ENCODE data around the gene RNF145.
"Not testable (repeated sequence)": the region's sequence is repeated elsewhere in the genome, so short reads cannot be mapped to it uniquely, and the experiment has no call there.

Gene RNF145

DNA sequence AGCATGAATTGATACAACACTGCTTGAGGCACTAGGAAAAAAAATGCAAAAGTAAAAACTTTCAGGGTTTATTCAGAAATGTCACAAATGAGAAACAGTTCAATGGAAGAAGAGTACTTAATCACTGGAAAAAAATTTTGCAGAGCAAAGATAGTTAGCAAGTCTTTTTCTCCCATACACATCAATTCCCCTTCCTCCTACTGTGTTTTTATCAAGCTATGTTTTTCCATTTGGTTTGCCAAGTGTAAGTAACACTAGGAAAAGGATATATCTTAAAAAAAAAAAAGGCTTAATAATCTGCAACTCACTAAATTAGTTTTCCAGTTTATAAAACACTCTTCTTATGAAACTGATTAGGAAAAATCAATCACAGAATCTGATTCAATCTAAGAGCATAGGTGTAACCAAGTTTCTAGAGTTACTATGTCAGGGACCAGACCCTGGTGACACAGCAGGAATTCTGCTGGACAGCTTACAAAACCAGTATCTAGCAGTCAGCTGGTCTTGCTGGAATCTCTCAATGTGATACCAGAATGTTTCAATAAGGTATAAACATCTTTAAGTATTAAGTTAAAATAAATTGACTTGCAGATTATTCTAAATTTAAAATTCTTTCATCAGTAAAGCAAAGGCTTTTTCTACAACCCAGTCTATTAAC is 34.7 kb downstream of the RNF145 start:
- peak overlapping the region; percentile 76 for H3K27ac Mint-ChIP-seq
- no peak overlapping the region for H3K4me3 Mint-ChIP-seq
- H3K27me3 Mint-ChIP-seq, result no peaks in the 10 kb centered on the region
- ATAC-seq (ENCODE audit: low read depth) (no peak), DNase-seq (ENCODE audit: low spot score in 2 of 2) (no peak)
- no peaks in the 10 kb centered on the region for H3K9me3 Mint-ChIP-seq
- peaks cover 6% of the 10 kb centered on the region for H3K4me1 Mint-ChIP-seq
- peaks cover 2% of the 10 kb centered on the region for H3K36me3 Mint-ChIP-seq

DNA sequence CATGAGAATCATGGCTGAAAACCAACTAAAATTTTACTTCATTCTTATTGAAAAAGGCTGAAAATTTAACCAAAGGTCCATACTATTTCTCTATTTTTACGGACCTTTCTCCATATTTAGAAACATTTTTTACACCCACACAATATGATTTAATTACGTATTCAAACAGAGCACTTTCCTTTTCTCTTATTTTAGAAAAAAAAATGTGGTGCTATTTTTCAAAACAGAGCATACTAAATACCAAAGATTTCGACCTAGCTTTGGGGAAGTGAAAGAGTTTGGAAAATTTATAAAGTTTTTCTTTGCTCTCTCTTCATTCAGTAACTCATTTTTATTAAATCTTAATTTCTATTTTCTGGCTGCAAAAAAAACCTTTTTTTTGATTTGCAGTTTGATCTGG is 38.1 kb downstream of the RNF145 start:
- ATAC-seq (ENCODE audit: low read depth) (peak; percentile 35), DNase-seq (ENCODE audit: low spot score in 2 of 2) (no peak)
- no peaks in the 10 kb centered on the region for H3K27me3 Mint-ChIP-seq
- H3K27ac Mint-ChIP-seq, result peak overlapping the region; percentile 20
- H3K9me3 Mint-ChIP-seq, result no peaks in the 10 kb centered on the region
- H3K4me3 Mint-ChIP-seq, result no peak overlapping the region
- H3K36me3 Mint-ChIP-seq, result peaks cover 7% of the 10 kb centered on the region
- peaks cover 8% of the 10 kb centered on the region for H3K4me1 Mint-ChIP-seq

DNA sequence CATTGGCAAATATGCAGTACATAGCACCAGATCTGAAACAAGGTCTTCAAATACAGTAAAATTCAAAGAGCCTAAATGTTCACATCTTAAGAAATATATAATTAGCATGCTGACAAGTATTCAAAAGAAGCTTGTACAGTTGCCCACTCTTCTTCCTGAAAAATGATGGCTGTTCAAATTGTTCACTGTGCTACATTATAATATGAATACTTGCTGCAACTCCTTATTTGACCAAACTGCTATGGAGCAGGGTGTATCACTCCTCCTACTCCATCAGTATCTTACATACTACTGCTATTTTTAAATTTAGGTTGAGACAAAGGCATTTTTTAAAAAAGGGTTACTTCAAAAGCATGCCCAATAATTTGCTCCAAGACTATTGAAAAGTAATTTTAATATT is 39.3 kb downstream of the RNF145 start:
- DNase-seq (ENCODE audit: low spot score in 2 of 2), result no peak
- no peak for ATAC-seq (ENCODE audit: low read depth)
- no peaks in the 10 kb centered on the region for H3K9me3 Mint-ChIP-seq
- no peaks in the 10 kb centered on the region for H3K27me3 Mint-ChIP-seq
- H3K27ac Mint-ChIP-seq, result peak overlapping the region; percentile 55
- H3K4me3 Mint-ChIP-seq, result no peak overlapping the region
- H3K36me3 Mint-ChIP-seq, result peaks cover 13% of the 10 kb centered on the region
- H3K4me1 Mint-ChIP-seq, result peaks cover 8% of the 10 kb centered on the region

DNA sequence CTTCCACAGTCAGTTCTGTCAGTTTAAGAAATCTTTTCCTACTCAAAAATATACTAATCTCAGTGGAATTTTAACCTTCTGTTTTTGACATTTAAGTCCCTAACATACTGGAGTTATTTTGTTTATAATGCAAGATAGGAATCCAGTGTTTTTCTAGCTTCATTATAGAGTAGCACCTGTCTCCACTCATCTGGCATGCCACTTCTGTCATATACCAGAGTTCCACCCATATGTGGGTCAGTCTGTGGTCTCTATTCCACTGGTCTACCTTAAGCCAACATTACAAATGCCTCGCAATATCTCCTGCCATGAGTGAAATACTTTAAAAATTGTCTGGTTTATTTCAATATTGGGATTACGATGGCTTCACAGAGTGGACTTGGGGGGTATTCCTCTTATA is 42.9 kb downstream of the RNF145 start:
- no peak for DNase-seq (ENCODE audit: low spot score in 2 of 2)
- Mint-ChIP-seq H3K4me3 (no peak overlapping the region), H3K4me1 (peaks cover 2% of the 10 kb centered on the region), H3K36me3 (peaks cover 18% of the 10 kb centered on the region), H3K9me3 (no peaks in the 10 kb centered on the region), H3K27me3 (no peaks in the 10 kb centered on the region), H3K27ac (no peak overlapping the region)
- no peak for ATAC-seq (ENCODE audit: low read depth)

DNA sequence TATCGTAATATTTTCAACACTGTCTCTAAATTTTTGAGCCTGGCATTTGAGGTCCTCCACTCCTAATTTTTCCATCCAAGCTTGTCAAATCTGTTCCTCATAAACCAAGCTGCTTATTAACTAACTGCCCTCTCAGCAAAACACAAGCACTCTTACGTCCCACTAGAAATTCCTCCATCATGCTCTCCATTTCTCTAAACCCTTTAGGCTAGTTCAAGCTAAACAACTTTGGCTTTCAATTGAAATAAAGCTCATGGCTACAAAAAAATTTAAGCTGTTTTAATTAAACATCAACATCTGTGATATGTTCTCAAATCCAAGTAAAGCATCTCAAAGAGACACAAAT is 45.7 kb downstream of the RNF145 start:
- Mint-ChIP-seq H3K4me1 (peaks cover 2% of the 10 kb centered on the region), H3K4me3 (no peak overlapping the region), H3K27ac (peak overlapping the region; percentile 7), H3K9me3 (no peaks in the 10 kb centered on the region), H3K36me3 (peaks cover 21% of the 10 kb centered on the region), H3K27me3 (no peaks in the 10 kb centered on the region)
- no peak for ATAC-seq (ENCODE audit: low read depth)
- DNase-seq (ENCODE audit: low spot score in 2 of 2), result no peak

DNA sequence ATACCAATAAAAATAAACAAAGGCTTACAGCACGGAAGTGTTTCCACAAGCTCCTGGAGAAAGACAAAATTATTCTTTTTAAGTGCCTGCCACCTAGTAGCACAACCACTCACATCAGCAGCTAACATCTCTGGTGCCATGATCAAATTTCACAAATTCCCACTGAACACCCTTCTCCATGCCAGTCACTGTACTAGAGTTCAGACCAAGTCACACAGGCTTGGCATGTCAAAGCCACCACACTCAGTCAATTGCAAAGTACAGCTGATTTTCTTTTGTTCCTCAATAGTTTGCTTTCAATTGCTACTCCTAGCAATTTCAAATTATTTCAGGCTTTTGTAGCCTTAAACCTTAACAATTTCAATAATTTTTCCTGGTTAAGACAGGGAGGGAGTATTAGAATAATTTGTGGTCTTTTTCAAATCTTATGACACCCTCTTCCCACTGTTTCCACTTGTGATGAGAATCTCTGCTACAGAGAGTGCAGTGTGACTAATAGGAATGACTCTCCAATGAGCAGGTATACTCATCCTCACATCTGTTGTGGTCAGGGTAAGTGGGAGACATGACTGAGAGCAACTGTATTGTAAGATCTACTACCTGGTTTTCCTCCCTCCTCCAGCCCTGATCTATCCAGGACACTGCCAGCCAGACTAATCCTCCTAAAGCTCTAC is 46.2 kb downstream of the RNF145 start:
- no peak for DNase-seq (ENCODE audit: low spot score in 2 of 2)

DNA sequence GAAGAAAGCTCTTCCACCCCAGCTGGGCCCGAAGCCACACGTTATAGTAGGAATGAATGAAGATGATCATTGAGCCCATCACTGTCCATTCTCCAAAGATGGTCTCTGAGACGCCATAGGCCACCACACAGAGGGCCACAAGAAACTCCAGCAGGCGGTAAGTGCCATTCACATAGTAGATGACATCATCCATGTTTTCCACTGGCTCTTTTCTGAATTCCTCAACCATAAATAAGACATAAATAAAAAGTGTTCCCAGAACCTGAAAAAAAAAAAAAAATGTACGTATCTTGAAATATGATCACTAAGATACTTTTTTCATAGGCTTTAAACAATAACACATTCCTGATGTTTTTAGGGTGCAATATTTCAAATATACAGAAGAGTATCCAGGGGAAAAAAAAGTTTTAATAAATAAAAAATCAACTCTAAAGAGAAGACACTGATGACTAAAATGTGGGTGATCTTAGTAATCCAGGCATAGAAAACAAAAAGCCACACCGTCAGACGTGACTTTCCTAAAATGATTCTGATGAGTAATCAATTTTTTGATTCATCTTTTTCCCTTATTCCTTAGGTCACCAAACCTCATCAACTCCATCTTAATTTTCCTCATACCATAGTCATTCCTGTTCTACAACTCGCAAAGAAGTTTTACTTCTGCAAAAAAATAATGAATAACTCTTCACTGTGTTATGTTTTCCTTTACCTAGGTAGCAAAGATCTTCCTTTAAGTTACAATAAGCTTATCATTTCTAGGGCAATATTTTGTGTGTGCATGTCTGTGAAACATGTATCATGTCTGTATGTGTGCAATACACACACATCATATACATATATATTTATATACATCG is 47.8 kb downstream of the RNF145 start:
- H3K4me1 Mint-ChIP-seq, result no peaks in the 10 kb centered on the region
- H3K27me3 Mint-ChIP-seq, result no peaks in the 10 kb centered on the region
- H3K36me3 Mint-ChIP-seq, result peaks cover 21% of the 10 kb centered on the region
- ATAC-seq (ENCODE audit: low read depth), result no peak
- no peak overlapping the region for H3K4me3 Mint-ChIP-seq
- no peaks in the 10 kb centered on the region for H3K9me3 Mint-ChIP-seq
- no peak for DNase-seq (ENCODE audit: low spot score in 2 of 2)
- no peak overlapping the region for H3K27ac Mint-ChIP-seq

More for the DNA sequence above, 46.2 kb downstream of the RNF145 start:
- Mint-ChIP-seq H3K27me3 (no peaks in the 10 kb centered on the region), H3K4me3 (no peak overlapping the region), H3K36me3 (peaks cover 22% of the 10 kb centered on the region), H3K4me1 (peaks cover 2% of the 10 kb centered on the region), H3K9me3 (no peaks in the 10 kb centered on the region), H3K27ac (peak overlapping the region; percentile 7)
- ATAC-seq (ENCODE audit: low read depth), result no peak

DNA sequence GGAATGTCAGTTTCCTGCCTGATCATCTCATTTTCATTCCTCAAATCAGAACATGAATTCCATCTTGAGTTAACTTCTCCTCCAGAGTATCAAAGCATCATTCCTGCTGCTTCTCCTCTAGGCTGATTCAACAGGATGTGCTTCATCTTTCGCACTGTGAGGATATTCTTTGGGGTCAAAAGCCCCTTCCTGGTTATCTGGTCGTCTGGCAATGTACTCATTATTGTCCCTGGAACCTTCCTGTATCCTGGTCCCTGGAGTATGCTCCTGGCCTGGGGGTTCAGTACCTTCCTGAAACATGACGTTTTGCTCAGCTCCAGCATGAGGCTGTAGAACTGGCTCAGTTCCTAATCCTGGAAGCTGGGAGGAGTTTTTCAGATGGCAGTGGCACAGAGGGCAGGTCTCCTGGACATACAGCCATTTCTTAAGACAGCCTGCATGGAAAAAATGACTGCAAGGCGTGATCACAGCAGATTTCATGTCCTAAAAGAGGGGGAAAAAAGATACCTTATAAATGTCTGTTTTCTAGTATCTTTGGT is 50.7 kb downstream of the RNF145 start:
- not testable (repeated sequence) for H3K9me3 Mint-ChIP-seq; H3K4me3 Mint-ChIP-seq; H3K27me3 Mint-ChIP-seq; ATAC-seq (ENCODE audit: low read depth); DNase-seq (ENCODE audit: low spot score in 2 of 2)
- H3K36me3 Mint-ChIP-seq, result peaks cover 13% of the 10 kb centered on the region
- H3K27ac Mint-ChIP-seq, result peak overlapping the region; percentile 77
- peaks cover 12% of the 10 kb centered on the region for H3K4me1 Mint-ChIP-seq

DNA sequence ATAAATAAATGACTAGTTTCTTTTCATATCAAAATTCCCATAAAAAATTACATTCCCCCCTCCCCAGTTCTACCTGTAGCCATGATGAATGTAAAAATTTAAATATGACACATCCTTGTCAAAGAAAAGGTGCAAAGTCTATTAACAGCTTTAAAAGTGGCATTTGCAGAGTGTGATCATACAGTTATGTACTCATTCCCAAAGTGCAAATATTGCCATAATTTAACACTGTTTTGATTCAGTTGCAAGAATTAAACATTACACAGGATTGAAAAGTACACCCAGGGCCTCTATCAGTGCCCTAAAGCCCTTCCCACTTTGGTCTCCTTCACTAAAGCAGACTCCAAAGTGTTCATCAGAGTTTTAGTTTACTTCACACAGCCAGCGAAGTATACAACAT is 51.8 kb downstream of the RNF145 start:
- H3K27ac Mint-ChIP-seq, result no peak overlapping the region
- H3K36me3 Mint-ChIP-seq, result peaks cover 11% of the 10 kb centered on the region
- ATAC-seq (ENCODE audit: low read depth) (no peak), DNase-seq (ENCODE audit: low spot score in 2 of 2) (no peak)
- no peaks in the 10 kb centered on the region for H3K27me3 Mint-ChIP-seq
- H3K9me3 Mint-ChIP-seq, result no peaks in the 10 kb centered on the region
- H3K4me3 Mint-ChIP-seq, result no peak overlapping the region
- H3K4me1 Mint-ChIP-seq, result peaks cover 12% of the 10 kb centered on the region

DNA sequence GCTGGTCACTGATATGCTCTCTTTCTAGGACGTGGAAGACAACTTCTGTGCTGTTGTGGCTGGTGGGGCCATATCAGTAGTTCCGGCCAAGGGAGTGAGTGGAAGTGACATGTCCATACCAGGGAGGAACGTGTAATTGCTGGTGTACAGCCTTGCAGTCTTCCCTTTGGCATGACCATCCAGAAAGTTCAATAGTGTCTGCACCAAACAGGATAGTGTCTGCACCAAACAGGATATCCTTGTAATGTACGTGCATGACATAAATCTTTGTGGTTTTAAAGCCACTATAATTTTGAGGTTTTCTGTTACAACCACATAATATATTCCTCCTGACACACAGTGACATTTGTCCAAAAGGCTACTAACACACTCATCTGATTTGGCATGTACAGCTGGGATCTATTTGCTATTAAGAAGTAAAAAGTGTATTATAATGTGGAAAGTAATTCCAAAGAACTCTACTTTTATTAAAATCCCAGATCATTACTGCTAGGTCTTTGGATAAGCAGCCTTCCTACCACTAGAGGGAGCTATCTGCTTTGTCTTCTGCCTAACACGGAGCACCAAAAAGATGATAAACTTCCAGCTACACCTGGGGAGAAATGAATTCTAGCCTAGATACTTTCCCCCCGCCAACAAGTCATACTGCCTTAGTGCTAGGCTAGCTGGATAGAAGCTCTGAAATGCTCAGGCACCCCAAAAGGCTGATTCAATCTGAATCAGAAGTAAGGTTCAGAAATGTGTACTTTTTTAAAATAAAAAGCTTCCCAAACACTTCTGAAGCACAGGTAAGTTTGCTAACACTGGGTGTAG is 52.7 kb downstream of the RNF145 start:
- H3K36me3 Mint-ChIP-seq, result peaks cover 8% of the 10 kb centered on the region
- H3K27me3 Mint-ChIP-seq, result no peaks in the 10 kb centered on the region
- peaks cover 12% of the 10 kb centered on the region for H3K4me1 Mint-ChIP-seq
- no peak overlapping the region for H3K4me3 Mint-ChIP-seq
- peak overlapping the region; percentile 31 for H3K27ac Mint-ChIP-seq
- no peaks in the 10 kb centered on the region for H3K9me3 Mint-ChIP-seq
- peak; percentile 61 for ATAC-seq (ENCODE audit: low read depth)
- DNase-seq (ENCODE audit: low spot score in 2 of 2), result peak; percentile 26 to 52

DNA sequence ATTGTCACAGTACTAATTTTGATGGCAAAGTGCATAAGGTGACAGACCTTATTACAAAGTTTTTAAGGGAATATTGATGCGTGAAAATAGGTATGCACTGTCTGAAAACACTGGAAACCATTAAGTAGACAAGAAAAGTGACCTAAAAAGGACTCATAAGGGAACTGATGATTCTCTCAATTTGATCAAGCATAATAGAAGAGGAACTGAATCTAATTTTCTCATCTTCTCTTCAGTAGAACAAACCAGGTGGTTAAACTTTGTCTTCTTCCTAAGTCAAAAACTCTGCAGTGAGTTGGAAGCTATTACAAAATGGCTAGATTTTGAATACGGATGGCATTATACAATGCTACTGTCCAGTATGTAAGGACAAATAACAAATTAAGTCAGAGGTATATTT is 53.4 kb downstream of the RNF145 start:
- Mint-ChIP-seq H3K4me3 (no peak overlapping the region), H3K27ac (peak overlapping the region; percentile 31), H3K9me3 (no peaks in the 10 kb centered on the region), H3K36me3 (peaks cover 8% of the 10 kb centered on the region), H3K27me3 (no peaks in the 10 kb centered on the region), H3K4me1 (peaks cover 12% of the 10 kb centered on the region)
- peak; percentile 91 for ATAC-seq (ENCODE audit: low read depth)
- DNase-seq (ENCODE audit: low spot score in 2 of 2), result peak in 1 of 2 donors; percentile 22

DNA sequence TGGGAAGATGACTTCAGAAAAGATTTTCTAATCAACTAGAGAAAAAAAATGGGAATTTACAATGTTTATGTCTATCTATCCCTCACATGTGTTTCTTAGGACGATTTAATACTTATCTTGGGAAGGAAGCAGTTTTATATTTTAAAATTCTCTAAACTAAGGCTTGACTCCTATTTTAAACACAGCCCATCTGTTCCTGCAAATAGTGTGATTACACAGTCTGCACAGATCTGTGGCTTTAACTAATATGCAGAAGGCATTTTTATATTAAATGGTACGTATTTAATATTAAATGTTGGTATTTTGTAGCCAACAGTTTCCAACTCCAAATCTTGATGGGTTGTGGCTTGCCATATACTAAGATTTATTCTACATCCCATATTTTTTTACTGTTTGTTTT is 56.5 kb downstream of the RNF145 start:
- no peak for DNase-seq (ENCODE audit: low spot score in 2 of 2)
- Mint-ChIP-seq H3K4me1 (peaks cover 12% of the 10 kb centered on the region), H3K27me3 (no peaks in the 10 kb centered on the region), H3K4me3 (no peak overlapping the region), H3K36me3 (no peaks in the 10 kb centered on the region), H3K9me3 (no peaks in the 10 kb centered on the region), H3K27ac (no peak overlapping the region)
- no peak for ATAC-seq (ENCODE audit: low read depth)

DNA sequence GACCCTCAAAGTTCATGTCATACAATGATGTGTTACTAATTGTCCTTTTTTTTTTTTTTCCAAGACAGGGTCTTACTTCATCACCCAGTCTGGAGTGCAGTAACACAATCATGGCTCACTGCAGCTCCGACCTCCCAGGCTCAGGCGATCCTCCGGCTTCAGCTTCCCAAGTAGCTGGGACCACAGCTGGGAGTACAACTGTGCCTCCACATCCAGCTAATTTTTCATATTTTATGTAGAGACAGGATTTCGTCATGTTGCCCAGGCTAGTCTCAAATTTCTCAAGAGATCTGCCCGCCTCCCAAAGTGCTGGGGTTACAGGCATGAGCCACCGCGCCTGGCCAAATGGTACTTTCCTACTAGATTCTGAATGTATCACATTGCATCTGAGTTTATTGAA is 60.3 kb downstream of the RNF145 start:
- Mint-ChIP-seq H3K4me3 (no peak overlapping the region), H3K27me3 (no peaks in the 10 kb centered on the region), H3K9me3 (no peaks in the 10 kb centered on the region), H3K4me1 (no peaks in the 10 kb centered on the region), H3K36me3 (no peaks in the 10 kb centered on the region), H3K27ac (no peak overlapping the region)
- DNase-seq (ENCODE audit: low spot score in 2 of 2), result no peak
- no peak for ATAC-seq (ENCODE audit: low read depth)

Measured in memory B cell (primary cell).